GM21717 (cell line): Measurements from ENCODE around the gene KRT72.

ENCODE experiments used
- ATAC-seq: cut with Tn5 transposase; IDR thresholded peaks from one replicate; pipeline ENCODE4 v1.9.1; 2021; ENCODE audit warnings: mild to moderate bottlenecking, moderate library complexity; ENCODE audit not compliant: unreplicated experiment

Gene KRT72

GRCh38 chr12:52600941-52601481, at the start of gene KRT72:
TSS of gene KRT72 (minus strand) at chr12:52601463. CDS start at chr12:52601452, 11 bp downstream.
- no peak for ATAC-seq

- no peak for ATAC-seq
These were observed 49.3 kb upstream of the KRT72 start for GRCh38 chr12:52650520-52651081.

- no peak for ATAC-seq
These were observed 47.8 kb upstream of the KRT72 start for GRCh38 chr12:52649066-52649465.

GRCh38 chr12:52648012-52648550, 46.8 kb upstream of the KRT72 start:
- no peak for ATAC-seq

GRCh38 chr12:52647601-52648000, 46.3 kb upstream of the KRT72 start:
- ATAC-seq = no peak

- ATAC-seq = no peak
These were observed 45.4 kb upstream of the KRT72 start for GRCh38 chr12:52646613-52647012.

GRCh38 chr12:52645982-52646381, 44.7 kb upstream of the KRT72 start:
- ATAC-seq = no peak

- ATAC-seq = no peak
These were observed 44.0 kb upstream of the KRT72 start for GRCh38 chr12:52645120-52645761.

GRCh38 chr12:52644078-52644415, 42.8 kb upstream of the KRT72 start:
- ATAC-seq = no peak

- ATAC-seq = no peak
These were observed 42.2 kb upstream of the KRT72 start for GRCh38 chr12:52643233-52644077.

- no peak for ATAC-seq
These were observed 40.2 kb upstream of the KRT72 start for GRCh38 chr12:52641468-52641867.

GRCh38 chr12:52637299-52637698, 36.0 kb upstream of the KRT72 start:
- no peak for ATAC-seq

- ATAC-seq = no peak
These were observed 35.5 kb upstream of the KRT72 start for GRCh38 chr12:52636592-52637258.

GRCh38 chr12:52636189-52636588, 34.9 kb upstream of the KRT72 start:
- no peak for ATAC-seq

- no peak for ATAC-seq
These were observed 33.2 kb upstream of the KRT72 start for GRCh38 chr12:52634266-52635056.

GRCh38 chr12:52633383-52633782, 32.1 kb upstream of the KRT72 start:
- ATAC-seq = no peak

GRCh38 chr12:52632656-52633055, 31.4 kb upstream of the KRT72 start:
- ATAC-seq = no peak

- no peak for ATAC-seq
These were observed 30.6 kb upstream of the KRT72 start for GRCh38 chr12:52631676-52632459.

- ATAC-seq = no peak
These were observed 30.0 kb upstream of the KRT72 start for GRCh38 chr12:52631264-52631663.
